ENCODE data around the gene KLHL21. TPM values are rescaled to one million over a fixed set of nuclear protein-coding genes. Genes with fewer than 3 reads are reported as not detected.

KLHL21 gene
- total RNA-seq, 1 donor from 2014 or later: 42.3 TPM

DNA sequence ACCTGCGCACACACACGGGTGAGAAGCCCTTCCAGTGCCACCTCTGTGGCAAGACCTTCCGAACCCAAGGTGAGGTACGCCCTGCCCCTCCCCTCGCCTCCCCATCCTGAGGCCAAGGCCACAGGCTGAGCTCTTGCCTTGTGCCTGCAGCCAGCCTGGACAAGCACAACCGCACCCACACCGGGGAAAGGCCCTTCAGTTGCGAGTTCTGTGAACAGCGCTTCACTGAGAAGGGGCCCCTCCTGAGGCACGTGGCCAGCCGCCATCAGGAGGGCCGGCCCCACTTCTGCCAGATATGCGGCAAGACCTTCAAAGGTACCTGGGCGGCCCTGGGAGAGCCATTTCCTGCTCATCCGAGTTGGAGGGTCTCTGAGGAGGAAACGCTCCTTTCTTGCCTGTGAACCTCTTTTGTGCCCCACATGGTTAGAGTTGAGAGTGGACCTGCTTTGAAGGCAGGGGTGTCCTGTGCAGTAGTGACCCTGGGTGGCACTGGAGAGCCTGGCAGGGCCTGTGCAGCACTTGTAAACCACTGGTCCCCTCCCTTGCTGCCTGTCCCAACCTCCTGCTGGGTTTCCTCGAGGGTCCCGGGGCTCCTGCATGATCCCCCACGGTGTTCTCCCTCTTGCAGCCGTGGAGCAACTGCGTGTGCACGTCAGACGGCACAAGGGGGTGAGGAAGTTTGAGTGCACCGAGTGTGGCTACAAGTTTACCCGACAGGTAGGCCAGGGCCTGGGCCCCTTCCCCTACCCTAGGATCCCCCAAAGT, 14.4 kb downstream of the KLHL21 start:
- H3K4me3 ChIP-seq (ENCODE audit: insufficient read depth, low read depth, low read length): no peak overlapping the region
- no peaks in the 10 kb centered on the region for H3K27me3 ChIP-seq (ENCODE audit: insufficient read depth, low read length)
- Mint-ChIP-seq H3K36me3 (ENCODE audit: low read depth, unreplicated experiment) (peaks cover 15% of the 10 kb centered on the region), H3K27ac (ENCODE audit: unreplicated experiment) (no peak overlapping the region), H3K4me1 (ENCODE audit: low read depth, unreplicated experiment) (peaks cover 2% of the 10 kb centered on the region), H3K9me3 (ENCODE audit: unreplicated experiment) (no peaks in the 10 kb centered on the region), H3K4me3 (ENCODE audit: unreplicated experiment) (no peak overlapping the region), H3K27me3 (ENCODE audit: low read depth, unreplicated experiment) (no peaks in the 10 kb centered on the region)
- H3K4me1 ChIP-seq (ENCODE audit: insufficient read depth, low read length): no peaks in the 10 kb centered on the region
- DNase-seq (ENCODE audit: low read depth): no peak
- peaks cover 13% of the 10 kb centered on the region for H3K36me3 ChIP-seq (ENCODE audit: insufficient read depth, low read length)
- peaks cover 78% of the 10 kb centered on the region for H4K20me1 ChIP-seq (ENCODE audit: insufficient read depth, low read length)
- TF ChIP-seq EZH2 (IDR thresholded peaks at IDR 0.05; ENCODE audit: insufficient read depth, low read length): no peak
- TF ChIP-seq, protein P1, sequence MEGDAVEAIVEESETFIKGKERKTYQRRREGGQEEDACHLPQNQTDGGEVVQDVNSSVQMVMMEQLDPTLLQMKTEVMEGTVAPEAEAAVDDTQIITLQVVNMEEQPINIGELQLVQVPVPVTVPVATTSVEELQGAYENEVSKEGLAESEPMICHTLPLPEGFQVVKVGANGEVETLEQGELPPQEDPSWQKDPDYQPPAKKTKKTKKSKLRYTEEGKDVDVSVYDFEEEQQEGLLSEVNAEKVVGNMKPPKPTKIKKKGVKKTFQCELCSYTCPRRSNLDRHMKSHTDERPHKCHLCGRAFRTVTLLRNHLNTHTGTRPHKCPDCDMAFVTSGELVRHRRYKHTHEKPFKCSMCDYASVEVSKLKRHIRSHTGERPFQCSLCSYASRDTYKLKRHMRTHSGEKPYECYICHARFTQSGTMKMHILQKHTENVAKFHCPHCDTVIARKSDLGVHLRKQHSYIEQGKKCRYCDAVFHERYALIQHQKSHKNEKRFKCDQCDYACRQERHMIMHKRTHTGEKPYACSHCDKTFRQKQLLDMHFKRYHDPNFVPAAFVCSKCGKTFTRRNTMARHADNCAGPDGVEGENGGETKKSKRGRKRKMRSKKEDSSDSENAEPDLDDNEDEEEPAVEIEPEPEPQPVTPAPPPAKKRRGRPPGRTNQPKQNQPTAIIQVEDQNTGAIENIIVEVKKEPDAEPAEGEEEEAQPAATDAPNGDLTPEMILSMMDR (IDR thresholded peaks at IDR 0.05; ENCODE audit: insufficient read depth, low read depth, low read length): no peak
- H2AFZ ChIP-seq (ENCODE audit: low read depth, low read length): no peak overlapping the region
- no peak overlapping the region for H3K27ac ChIP-seq (ENCODE audit: low read depth, low read length)
- FAIRE-seq: no peak
- H3K9ac ChIP-seq (ENCODE audit: low read length): no peak overlapping the region
- peaks cover 36% of the 10 kb centered on the region for H3K79me2 ChIP-seq (ENCODE audit: insufficient read depth, low read length)
- no peaks in the 10 kb centered on the region for H3K9me3 ChIP-seq (ENCODE audit: insufficient read depth, low read depth, low read length)
- H3K4me2 ChIP-seq (ENCODE audit: low read length): no peak overlapping the region

DNA sequence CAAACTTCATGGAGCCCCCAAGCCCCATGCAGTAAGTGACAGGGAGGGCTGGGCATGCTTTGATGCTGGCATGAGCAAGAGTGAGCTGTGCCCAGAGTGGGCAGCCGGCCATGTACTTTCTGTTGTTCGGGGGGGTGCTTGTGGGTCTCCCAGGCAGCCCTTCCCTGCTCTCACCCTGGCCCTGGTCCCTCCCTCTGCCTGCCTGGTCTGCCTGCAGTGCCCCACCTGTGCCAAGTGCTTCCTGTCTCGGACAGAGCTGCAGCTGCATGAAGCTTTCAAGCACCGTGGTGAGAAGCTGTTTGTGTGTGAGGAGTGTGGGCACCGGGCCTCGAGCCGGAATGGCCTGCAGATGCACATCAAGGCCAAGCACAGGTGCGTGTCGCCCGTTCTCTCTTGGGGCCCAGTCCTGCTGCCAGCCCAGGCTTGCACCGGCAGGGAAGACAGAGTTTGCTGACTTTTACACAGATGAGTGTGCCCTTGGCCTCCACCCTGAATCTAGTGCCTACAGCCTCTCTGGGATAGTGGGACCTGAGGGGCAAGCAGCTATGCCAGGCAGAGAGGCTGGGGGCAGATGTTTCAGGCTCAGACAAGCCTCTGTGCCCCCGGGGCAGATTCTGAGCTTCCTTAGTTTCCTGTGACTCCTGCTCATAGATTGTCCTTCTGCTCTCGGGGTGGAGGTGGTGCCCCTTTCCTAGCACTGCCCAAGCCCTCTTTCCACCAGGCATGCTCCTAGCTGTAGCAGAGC, 15.2 kb downstream of the KLHL21 start:
- no peak overlapping the region for H3K27ac Mint-ChIP-seq (ENCODE audit: unreplicated experiment)
- no peak overlapping the region for H2AFZ ChIP-seq (ENCODE audit: low read depth, low read length)

More for the DNA sequence above, 15.2 kb downstream of the KLHL21 start:
- Histone ChIP-seq H3K27me3 (ENCODE audit: insufficient read depth, low read length) (no peaks in the 10 kb centered on the region), H3K9ac (ENCODE audit: low read length) (no peak overlapping the region), H3K27ac (ENCODE audit: low read depth, low read length) (no peak overlapping the region), H3K79me2 (ENCODE audit: insufficient read depth, low read length) (peaks cover 29% of the 10 kb centered on the region), H3K4me3 (ENCODE audit: insufficient read depth, low read depth, low read length) (no peak overlapping the region), H3K9me3 (ENCODE audit: insufficient read depth, low read depth, low read length) (no peaks in the 10 kb centered on the region), H3K36me3 (ENCODE audit: insufficient read depth, low read length) (peaks cover 7% of the 10 kb centered on the region), H3K4me2 (ENCODE audit: low read length) (no peak overlapping the region), H3K4me1 (ENCODE audit: insufficient read depth, low read length) (no peaks in the 10 kb centered on the region), H4K20me1 (ENCODE audit: insufficient read depth, low read length) (peaks cover 73% of the 10 kb centered on the region)
- peaks cover 15% of the 10 kb centered on the region for H3K36me3 Mint-ChIP-seq (ENCODE audit: low read depth, unreplicated experiment)
- H3K9me3 Mint-ChIP-seq (ENCODE audit: unreplicated experiment): no peaks in the 10 kb centered on the region
- H3K4me1 Mint-ChIP-seq (ENCODE audit: low read depth, unreplicated experiment): peaks cover 2% of the 10 kb centered on the region
- DNase-seq (ENCODE audit: low read depth) (no peak), FAIRE-seq (no peak)
- H3K27me3 Mint-ChIP-seq (ENCODE audit: low read depth, unreplicated experiment): no peaks in the 10 kb centered on the region
- no peak overlapping the region for H3K4me3 Mint-ChIP-seq (ENCODE audit: unreplicated experiment)
- TF ChIP-seq, protein P1 (IDR thresholded peaks at IDR 0.05; ENCODE audit: insufficient read depth, low read depth, low read length): no peak
- no peak for TF ChIP-seq EZH2 (IDR thresholded peaks at IDR 0.05; ENCODE audit: insufficient read depth, low read length)

Measured in astrocyte (in vitro differentiated cells and primary cell).